ENCODE measurements around the gene ZNRF1.

ZNRF1 gene

DNA sequence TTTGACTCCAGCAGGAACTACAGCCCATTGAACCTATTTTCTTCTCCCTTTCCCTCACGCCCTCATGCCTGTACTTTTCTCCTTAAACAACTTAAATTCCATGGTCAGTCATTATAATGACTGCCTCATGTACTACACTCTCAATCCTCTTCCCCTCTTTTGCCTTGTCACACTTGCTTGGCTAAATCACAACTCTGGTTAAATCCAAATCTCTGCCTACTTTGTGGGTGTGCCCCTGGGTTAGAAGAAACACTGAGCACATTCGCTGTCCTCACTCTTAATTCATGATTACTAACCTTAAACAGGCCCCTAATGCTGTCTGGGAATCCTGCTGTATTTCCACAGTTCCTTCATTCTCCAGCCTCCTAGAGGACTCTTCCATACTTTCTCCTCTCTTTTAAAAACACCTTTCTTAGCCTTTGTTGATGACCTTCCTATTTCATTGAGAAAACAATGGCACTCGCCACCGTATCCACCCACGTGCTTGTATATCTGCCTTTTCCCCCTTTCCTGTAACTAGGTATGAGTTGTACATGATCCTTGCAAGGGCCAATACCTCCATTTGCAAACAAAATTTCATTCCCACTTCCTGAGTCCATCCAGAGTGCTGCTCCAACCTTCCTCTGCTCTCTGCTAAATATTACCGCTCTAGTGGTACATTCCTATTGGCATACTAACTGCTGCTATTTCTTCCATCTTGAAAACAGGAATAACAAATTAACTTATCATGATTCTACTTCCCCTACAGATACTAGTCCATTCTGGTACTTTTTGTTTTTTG is 28.9 kb downstream of the ZNRF1 start:
- DNase-seq = no peak

DNA sequence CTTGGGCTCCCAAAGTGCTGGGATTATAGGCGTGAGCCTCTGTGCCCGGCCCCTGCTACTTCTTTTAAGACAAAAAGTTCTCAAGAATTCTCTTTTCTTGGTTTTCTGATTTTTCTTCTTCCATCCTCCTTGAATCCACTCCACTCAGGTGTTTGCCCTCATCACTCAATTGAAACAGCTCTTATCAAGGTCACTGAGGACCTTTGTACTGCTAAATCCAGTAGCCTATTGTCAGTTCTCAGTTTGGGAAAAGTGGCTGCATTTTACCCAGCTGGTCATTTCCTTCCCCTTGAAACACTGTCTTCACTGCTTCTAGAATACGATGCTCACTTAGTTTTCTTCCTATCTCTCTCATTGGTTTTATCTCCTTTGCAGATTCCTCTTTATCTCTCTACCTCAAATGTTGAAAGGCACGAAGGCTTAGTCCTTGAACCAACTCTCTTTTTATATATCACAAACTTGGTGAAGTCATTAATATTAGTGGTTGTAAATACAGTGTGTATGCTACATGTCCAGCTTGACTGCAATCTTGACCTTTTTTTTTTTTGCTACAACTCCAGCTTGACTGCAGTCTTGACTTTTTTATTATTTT is 29.8 kb downstream of the ZNRF1 start:
- DNase-seq = no peak

- DNase-seq = no peak
Measured at GRCh38 chr16:75029854-75030253, 31.0 kb downstream of the ZNRF1 start.

GRCh38 chr16:75032655-75033054 is 33.8 kb downstream of the ZNRF1 start:
- no peak for DNase-seq

DNA sequence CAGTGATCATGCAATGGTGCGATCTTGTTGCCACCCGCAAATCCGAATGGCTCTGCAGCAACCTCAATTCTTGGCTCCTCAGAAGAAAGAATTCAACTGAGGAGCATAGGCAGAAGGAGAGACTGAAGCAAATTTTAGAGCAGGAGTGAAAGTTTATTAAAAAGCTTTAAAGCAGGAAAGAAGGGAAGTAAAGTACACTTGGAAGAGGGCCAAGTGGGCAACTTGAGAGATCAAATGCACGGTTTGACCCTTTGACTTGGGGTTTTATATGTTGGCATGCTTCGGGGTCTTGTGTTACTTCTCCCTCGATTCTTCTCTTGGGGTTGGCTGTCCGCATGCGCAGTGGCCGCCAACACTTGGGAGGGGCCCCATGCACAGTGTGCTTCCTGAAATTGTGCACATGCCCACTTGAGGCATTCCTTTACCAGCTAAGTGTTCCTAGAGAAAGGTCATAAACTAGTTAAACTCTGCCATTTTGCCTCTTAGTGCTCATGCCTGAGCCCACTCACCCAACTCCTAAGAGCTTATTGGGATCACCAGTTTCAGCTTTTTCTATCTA is 36.7 kb downstream of the ZNRF1 start:
- DNase-seq = no peak

DNA sequence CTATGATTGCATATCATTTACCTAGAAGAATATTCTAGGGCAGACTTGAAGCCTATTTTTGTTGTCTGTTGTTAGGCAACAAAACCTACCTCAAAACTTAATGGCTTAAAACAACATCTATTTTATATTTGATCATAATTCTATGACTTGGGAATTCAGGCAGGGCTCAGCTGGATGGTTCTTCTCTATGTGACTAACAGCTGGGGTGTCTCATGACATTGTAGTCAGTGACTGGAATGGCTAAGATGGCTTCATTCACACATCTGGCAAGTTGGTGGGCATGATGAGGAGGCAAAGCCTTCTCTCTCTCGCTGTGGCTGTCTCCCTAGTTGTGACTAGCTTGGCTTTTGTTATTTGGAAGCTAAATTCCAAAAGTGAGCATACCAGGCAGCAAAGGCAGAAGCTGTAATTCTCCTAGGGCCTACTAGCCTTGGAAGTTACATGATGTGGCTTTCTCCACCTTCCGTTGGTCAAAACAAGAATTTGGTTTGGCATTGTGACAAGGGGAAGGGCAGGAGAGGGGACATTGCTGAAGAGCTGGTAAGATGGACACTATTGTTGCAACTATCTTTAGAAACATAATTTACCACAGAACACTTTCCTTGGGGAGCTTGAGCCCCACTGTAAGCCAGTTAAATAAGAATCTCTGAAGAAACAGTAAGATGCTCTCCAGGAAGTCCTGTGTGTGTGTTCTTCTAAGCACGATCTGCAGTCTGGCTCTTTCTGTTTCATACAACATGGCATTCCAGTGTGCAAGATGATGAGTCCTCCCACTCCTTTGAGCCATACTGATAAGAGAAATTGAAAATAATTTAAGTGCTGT is 39.4 kb downstream of the ZNRF1 start:
- DNase-seq = no peak

GRCh38 chr16:75039941-75040340 is 41.1 kb downstream of the ZNRF1 start:
- DNase-seq = no peak

- no peak for DNase-seq
Measured at GRCh38 chr16:75042426-75043174, 43.8 kb downstream of the ZNRF1 start.

GRCh38 chr16:75043175-75043895 is 44.5 kb downstream of the ZNRF1 start:
- no peak for DNase-seq

- no peak for DNase-seq
Measured at GRCh38 chr16:75044800-75045361, 46.1 kb downstream of the ZNRF1 start.

GRCh38 chr16:75045424-75045823 is 46.6 kb downstream of the ZNRF1 start:
- DNase-seq = no peak

GRCh38 chr16:75048054-75048453 is 49.2 kb downstream of the ZNRF1 start:
- no peak for DNase-seq

DNA sequence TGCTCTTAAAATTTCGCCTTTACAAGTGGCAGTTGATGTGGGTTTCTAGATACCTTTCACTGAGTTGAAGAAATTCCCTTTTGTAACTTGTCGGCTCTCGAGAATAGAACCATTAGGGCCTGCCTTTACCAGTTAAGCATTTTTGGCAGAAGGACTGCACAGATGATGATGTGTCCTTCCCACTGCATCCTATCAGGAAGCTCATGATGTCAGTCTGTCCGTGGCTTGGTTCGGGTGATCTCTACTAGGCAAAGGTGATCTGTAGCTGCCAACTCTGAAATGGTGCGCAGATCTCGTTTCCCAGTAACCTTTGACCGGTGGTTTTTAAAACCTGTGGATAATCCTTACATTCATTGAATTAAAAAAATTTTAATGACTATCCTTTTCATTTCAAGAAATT is 49.7 kb downstream of the ZNRF1 start:
- no peak for DNase-seq

DNA sequence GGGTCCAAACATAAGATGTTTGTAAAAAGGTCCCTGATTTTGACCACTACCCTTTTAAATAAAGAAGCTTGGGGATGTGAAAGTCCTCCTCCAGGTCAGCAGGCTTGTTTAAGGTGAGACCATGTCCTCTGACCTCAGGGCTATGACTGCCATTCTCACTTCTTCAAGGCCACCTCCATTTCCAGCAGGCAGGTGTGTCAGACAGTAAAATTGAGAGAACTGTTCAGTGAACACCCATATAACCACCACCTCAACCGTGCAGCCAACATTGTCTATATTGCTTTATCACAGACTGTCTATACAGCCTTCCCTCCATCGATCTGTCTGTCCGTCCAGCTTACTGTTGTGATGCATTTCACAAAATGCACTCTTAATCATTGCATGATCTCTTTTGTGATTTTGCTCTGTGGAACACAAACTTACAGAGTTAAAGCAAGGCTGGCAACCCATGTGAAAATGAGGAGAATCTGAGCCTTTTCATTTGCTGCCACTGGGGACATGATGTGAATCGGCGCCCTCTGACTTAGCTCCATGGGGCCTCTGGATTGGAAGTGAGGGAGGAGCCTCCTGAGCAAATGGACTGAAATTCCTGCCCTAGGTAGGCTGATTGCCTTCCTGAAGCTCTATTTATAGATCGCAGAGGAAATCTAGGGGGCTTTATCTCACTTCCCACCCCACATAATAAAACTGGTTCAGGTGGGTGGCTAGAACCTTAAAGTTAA is 53.8 kb downstream of the ZNRF1 start:
- DNase-seq = no peak

DNA sequence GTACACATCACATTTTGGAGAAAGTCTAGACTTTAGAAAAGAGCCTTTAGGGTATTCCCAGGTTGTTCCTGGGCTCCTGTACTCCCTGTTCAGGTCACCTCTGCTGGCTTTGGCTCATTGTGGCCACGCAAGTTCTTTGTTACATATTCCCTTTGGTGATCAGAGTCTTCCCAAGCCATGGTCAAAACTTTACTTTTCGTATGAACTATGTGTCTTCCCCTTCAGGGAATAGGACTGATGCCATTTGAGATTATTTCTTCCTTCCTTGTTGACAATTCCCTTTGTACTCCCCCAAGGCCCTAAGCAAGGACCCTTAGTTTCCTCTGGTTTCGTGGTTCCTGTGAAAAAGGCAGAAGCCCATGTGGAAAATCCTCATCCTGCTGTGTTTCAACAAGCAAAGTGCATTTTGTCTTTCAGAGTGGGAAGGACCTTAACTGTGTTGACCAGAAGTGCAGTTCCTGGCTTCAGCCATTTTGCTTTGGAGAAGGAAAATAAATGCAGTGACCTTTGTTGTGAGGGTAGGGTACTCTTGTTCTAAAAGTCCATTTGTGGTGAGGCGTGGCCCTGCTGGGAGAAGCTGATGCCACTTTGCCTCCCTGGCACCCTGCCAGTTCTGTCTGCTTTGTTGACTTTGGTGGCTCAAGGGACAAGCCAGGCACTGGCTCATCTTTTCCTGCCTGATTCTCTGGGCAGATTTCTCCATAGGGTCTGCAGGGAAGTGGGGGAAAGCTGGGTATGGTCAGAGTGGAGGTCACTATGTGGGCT is 55.1 kb downstream of the ZNRF1 start:
- DNase-seq = no peak

DNA sequence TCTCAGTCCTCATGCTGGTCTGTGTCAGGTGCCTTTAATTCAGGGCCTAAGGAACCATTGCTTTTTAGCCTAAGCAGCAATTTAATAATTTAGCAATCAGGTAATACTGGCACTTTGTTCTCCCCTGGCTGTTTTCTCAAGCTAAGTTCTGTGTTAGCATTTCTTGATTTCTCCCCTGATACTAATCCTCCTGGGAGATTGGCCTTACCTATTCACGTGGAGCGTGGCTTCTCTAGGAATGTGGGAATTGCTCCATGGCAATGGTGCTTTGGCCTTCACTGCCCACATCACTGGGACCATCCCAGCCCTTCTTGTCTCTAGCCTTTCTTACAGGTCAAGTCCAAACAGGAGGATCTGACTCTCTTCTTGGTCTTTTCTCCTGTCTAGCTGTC is 55.7 kb downstream of the ZNRF1 start:
- no peak for DNase-seq

- no peak for DNase-seq
Measured at GRCh38 chr16:75058806-75059205, 60.0 kb downstream of the ZNRF1 start.

- no peak for DNase-seq
Measured at GRCh38 chr16:75059411-75059810, 60.6 kb downstream of the ZNRF1 start.

GRCh38 chr16:75060723-75061122 is 61.9 kb downstream of the ZNRF1 start:
- DNase-seq = no peak

DNA sequence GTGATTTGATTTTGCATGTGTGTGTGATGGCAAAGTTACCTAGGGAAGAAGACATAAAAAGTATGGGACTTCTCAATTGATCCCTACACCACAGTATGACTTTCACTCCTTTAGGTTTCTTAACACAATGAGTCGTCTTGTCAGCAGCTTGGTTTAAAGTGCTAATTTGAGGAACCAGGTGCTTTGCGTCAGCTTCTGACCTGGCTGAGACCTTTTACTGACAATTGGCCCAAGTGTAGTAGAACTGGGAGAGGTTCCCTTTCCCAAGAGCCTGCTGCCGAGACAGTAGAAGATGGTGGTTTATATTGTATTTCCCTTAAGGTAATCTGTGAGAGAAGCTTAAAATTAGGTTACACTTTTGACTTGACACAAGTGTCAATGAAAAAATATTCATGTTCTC is 62.8 kb downstream of the ZNRF1 start:
- DNase-seq = no peak
